HG02973 (cell line): ENCODE results near the gene ARHGAP22.

Source experiments
- ATAC-seq: cut with Tn5 transposase; IDR thresholded peaks from one replicate; pipeline ENCODE4 v1.9.1; 2021; ENCODE audit warnings: moderate library complexity; ENCODE audit not compliant: unreplicated experiment

Gene ARHGAP22

GRCh38 chr10:48501226-48501625, 103.6 kb downstream of the ARHGAP22 start:
- no peak for ATAC-seq

- ATAC-seq, result no peak
Measured at GRCh38 chr10:48500771-48501170, 104.1 kb downstream of the ARHGAP22 start.

GRCh38 chr10:48498940-48499510, 105.8 kb downstream of the ARHGAP22 start:
- no peak for ATAC-seq

- no peak for ATAC-seq
Measured at GRCh38 chr10:48497780-48498770, 106.8 kb downstream of the ARHGAP22 start.

GRCh38 chr10:48496831-48497779, 107.8 kb downstream of the ARHGAP22 start:
- ATAC-seq, result no peak

GRCh38 chr10:48496105-48496830, 108.6 kb downstream of the ARHGAP22 start:
- ATAC-seq, result no peak

GRCh38 chr10:48495282-48496045, 109.4 kb downstream of the ARHGAP22 start:
- ATAC-seq, result no peak

DNA sequence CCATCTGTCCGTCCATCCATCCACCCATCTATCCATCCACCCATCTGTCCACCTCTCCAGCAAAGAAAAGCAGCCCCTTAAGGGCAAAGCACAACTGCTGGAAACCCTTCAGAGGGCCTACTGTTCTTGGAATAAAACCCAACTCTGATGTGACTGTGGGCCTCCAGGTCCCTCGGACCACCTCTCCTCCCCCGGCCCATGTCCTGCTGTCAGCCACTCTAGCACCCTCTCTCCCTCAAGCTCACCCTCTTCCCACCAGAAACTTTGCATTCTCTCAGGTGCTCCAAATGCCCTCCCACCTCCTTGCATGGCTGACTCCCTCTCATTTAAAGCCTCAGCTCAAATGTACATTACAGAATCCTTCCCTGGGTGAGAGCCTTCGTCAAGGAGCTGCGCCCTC, 110.3 kb downstream of the ARHGAP22 start:
- ATAC-seq, result no peak

- no peak for ATAC-seq
Measured at GRCh38 chr10:48494073-48494472, 110.8 kb downstream of the ARHGAP22 start.

- no peak for ATAC-seq
Measured at GRCh38 chr10:48493083-48493871, 111.6 kb downstream of the ARHGAP22 start.

GRCh38 chr10:48492201-48492600, 112.7 kb downstream of the ARHGAP22 start:
- no peak for ATAC-seq

DNA sequence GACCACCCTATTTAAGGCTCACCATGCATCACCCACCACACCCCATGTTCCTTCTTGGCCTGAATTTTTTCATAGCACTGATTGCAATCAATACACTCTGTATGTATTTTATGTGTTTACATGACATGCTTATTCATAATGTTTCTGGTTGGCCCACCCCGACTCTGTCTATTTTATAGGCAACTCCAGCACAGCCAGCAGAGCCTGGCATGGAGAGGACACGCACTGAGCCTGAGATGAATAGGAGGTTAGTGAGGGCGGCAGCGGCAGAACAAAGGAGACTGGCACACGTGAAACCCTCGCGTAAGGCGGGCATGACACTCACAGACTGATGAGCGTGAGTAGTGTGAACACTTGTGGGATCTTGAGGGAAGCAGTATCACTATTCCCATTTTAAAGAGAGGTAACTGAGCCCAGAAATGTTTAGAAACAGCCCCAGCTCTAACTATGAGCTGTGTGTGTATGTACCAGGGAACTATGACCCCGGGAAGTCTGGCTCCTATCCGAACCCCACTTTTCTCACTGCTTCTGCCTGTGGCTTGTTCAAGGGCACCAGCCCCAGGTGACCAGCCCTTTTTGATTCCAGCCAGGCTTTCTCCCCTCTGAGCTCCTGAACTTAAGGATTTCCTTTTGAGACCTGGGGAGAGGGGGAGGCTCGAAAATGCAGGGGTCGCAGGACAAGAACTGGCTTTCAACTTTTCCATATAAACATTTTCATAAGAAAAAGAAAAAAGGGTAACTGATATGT, 113.3 kb downstream of the ARHGAP22 start:
- no peak for ATAC-seq

DNA sequence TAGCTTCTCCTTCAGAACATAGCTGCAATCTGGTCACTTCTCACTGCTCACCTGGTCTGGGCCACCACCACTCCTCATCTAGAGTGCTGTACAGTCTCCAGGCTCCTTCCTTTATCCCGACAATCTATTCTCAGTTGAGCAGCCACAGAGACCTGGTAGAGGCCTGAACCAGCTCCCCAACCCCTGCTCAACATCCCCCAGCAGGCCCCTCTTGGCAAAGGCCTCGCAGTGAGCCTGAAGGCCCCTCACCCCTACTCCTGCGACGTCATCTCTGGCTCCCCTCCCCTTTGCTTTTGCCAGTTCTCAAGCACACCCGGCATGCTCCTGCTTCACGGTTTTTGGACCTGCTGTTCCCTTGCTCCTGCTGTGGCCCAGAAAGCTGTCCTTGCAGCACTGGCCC, 113.9 kb downstream of the ARHGAP22 start:
- ATAC-seq, result no peak

DNA sequence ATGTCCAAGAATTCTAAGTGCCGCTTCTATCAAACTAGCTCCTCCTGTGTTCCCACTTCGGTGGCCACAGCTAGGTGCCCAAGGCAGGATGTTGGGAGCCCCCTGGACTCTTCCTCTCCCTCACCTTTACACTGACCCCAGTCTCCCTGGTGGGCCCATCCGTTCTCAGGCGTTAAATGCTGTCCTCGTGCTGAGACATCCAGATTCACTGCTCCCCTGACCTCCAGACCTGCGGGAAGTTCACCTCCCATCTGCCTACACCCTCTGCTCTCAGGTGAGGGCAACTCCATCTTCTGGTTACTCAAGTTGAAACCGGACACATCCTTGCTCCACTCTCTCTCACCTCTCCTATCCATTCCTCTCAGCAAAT, 114.3 kb downstream of the ARHGAP22 start:
- ATAC-seq, result no peak

DNA sequence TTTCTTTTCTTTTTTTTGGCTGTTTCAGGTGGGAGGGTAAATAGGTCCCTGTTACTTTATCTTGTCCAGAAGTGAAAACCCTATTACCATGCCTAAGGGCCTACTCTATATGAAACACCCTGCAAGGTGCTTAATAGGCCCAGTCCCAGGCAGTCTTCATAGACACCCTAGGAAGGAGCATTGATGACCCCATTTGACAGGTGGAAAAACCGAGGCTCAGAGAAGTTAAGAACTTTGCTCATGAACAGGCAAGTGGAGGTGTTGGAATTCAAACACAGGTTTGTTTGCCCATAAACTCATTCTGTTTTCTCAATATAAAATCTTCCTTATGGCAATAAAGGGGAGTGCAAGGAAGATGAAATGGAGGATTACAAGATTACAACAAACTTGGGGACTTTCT, 115.8 kb downstream of the ARHGAP22 start:
- no peak for ATAC-seq

DNA sequence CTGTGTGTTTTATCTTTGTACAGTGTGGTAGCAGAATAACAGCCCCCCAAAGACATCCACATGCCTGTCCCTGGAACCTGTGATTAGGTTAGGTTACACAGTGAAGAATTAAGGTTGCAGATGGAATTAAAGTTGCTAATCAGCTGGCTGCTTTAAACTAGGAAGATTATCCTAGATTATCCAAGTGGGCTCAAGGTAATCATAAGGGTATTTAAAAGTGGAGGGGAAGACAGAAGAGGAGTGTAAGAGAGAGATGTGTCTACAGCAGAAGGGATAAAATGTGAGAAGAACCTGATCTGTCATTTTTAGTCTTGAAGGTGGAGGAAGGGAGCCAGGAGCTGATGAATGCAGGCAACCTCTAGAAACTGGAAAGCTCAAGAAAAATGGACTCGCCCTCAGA, 117.6 kb downstream of the ARHGAP22 start:
- no peak for ATAC-seq

- no peak for ATAC-seq
Measured at GRCh38 chr10:48485711-48486110, 119.2 kb downstream of the ARHGAP22 start.

- no peak for ATAC-seq
Measured at GRCh38 chr10:48484911-48485310, 120.0 kb downstream of the ARHGAP22 start.
